ENCODE measurements around the gene PRPF38A.

Gene PRPF38A

DNA sequence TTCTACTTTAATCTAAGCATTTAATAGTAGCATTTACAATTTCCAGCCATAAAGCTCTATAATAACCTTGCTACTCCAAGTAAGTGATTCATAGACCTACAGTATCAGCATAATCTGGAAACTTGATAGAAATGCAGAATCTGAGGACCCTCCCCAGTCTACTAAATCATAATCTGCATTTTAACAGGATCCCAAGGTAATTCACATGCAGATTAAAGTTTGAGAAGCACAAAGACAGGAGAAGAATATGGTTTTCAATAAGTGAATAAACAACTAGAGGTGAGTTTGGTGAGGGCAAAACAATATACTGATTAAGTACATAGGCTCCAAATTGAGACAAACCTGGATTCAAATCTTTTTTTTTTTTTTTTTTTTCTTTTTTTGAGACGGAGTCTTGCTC, 57.4 kb downstream of the PRPF38A start:
- DNase-seq (ENCODE audit: low spot score): no peak

- DNase-seq (ENCODE audit: low spot score): no peak
Measured at GRCh38 chr1:52463891-52464290, 59.5 kb downstream of the PRPF38A start.

DNA sequence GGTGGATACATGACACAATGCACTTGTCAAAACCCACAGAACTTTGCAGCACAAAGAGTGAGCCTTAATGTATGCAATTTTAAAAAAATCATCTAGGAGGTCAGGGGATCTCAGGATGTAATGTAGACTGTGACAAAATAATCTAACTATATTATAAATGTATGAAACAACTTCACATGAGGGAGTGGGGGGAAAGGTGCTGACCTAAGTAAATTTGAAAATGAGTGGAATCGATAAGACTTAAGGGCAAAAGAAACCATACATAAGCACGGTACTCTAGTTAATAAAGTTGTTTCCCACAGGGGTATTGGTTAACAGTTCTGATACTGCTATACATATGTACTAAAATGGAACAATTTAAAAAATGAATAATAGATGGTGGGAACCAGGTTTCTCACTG, 64.7 kb downstream of the PRPF38A start:
- no peak for DNase-seq (ENCODE audit: low spot score)
